ENCODE data around the gene C6orf52. TPM values are rescaled to one million over a fixed set of nuclear protein-coding genes. Genes with fewer than 3 reads are reported as not detected.

C6orf52 gene
- total RNA-seq, 4 donors from 2014 or later: not detected

GRCh38 chr6:10733151-10733715 is 38.8 kb upstream of the C6orf52 start:
- intact Hi-C loops (cut with DNase I; ENCODE audit: low total_unique reads): no loop called here
- no peak for TF ChIP-seq CTCF (IDR thresholded peaks at IDR 0.05)
- TF ChIP-seq POLR2A (IDR thresholded peaks at IDR 0.05): no peak
- no peak overlapping the region for H3K4me3 ChIP-seq (ENCODE audit: low read depth, poor library complexity, severe bottlenecking)
- peak in 1 of 2 donors; percentile 52 for DNase-seq (ENCODE audit: low spot score in 2 of 2)
- 89 to 90% methylated on average over 17 of the region's 17 CpGs for WGBS, 2 donors

GRCh38 chr6:10730254-10730653 is 35.8 kb upstream of the C6orf52 start:
- WGBS, 2 donors: 82 to 83% methylated on average over 3 of the region's 3 CpGs
- no peak for TF ChIP-seq CTCF (IDR thresholded peaks at IDR 0.05)
- intact Hi-C loops (cut with DNase I; ENCODE audit: low total_unique reads): no loop called here
- DNase-seq (ENCODE audit: low spot score in 2 of 2): no peak
- no peak overlapping the region for H3K4me3 ChIP-seq (ENCODE audit: low read depth, poor library complexity, severe bottlenecking)

- intact Hi-C loops (cut with DNase I; ENCODE audit: low total_unique reads): no loop called here
- 72 to 76% methylated on average over 9 of the region's 9 CpGs for WGBS, 2 donors
- DNase-seq (ENCODE audit: low spot score in 2 of 2): peak in 1 of 2 donors; percentile 53
These were observed 31.3 kb upstream of the C6orf52 start for GRCh38 chr6:10725716-10726115.

GRCh38 chr6:10725044-10725443 is 30.6 kb upstream of the C6orf52 start:
- intact Hi-C loops (cut with DNase I; ENCODE audit: low total_unique reads): no loop called here
- TF ChIP-seq POLR2A (IDR thresholded peaks at IDR 0.05): no peak
- TF ChIP-seq CTCF (IDR thresholded peaks at IDR 0.05): no peak
- peak in 1 of 2 donors; percentile 20 for DNase-seq (ENCODE audit: low spot score in 2 of 2)
- no peak overlapping the region for H3K4me3 ChIP-seq (ENCODE audit: low read depth, poor library complexity, severe bottlenecking)
- WGBS, 2 donors: 83 to 90% methylated on average over 6 of the region's 6 CpGs

More at GRCh38 chr6:10725716-10726115, 31.3 kb upstream of the C6orf52 start:
- no peak overlapping the region for H3K4me3 ChIP-seq (ENCODE audit: low read depth, poor library complexity, severe bottlenecking)
- TF ChIP-seq POLR2A (IDR thresholded peaks at IDR 0.05): no peak

- intact Hi-C loops (cut with DNase I; ENCODE audit: low total_unique reads): no loop called here
- no peak for TF ChIP-seq POLR2A (IDR thresholded peaks at IDR 0.05)
- TF ChIP-seq CTCF (IDR thresholded peaks at IDR 0.05): no peak
- DNase-seq (ENCODE audit: low spot score in 2 of 2): peak in 1 of 2 donors; percentile 64
- WGBS, 2 donors: 16 to 25% methylated on average over 7 of the region's 7 CpGs
- peak overlapping the region; percentile 71 for H3K4me3 ChIP-seq (ENCODE audit: low read depth, poor library complexity, severe bottlenecking)
These were observed 29.1 kb upstream of the C6orf52 start for GRCh38 chr6:10723567-10723881.

- DNase-seq (ENCODE audit: low spot score in 2 of 2): peak; percentile 98 to 100
- intact Hi-C loops (cut with DNase I; ENCODE audit: low total_unique reads): no loop called here
- 0% methylated on average over 50 to 52 of the region's 55 CpGs for WGBS, 2 donors
- TF ChIP-seq POLR2A (IDR thresholded peaks at IDR 0.05) (no peak), CTCF (IDR thresholded peaks at IDR 0.05) (no peak)
- H3K4me3 ChIP-seq (ENCODE audit: low read depth, poor library complexity, severe bottlenecking): peak within 1 kb of the TSS; percentile 71
These were observed 28.6 kb upstream of the C6orf52 start, which contains the start of gene TMEM14C for GRCh38 chr6:10722820-10723566. TMEM14C (plus strand) TSS chr6:10723070; CDS start chr6:10724614, 1,544 bp downstream.

Data from lower leg skin (tissue), 4 donors.